H1 (cell line): ENCODE measurements around the gene STIMATE.

Experiments used
- ATF3 ChIP-seq: IDR thresholded peaks from 2 replicates; pipeline ENCODE4 v1.6.1; 2011; ENCODE audit warnings: low read depth, mild to moderate bottlenecking, low read length; ENCODE audit not compliant: insufficient read depth
- CTCF ChIP-seq, 3 experiments: IDR thresholded peaks; 1 replicate in 2 of 3; 2 replicates in 1 of 3; pipeline versions ENCODE4 v1.5.1 to v1.6.1; 2011; ENCODE audit warnings: low read length in 3 of 3, mild to moderate bottlenecking in 3 of 3, inconsistent platforms in 2 of 3, low read depth in 1 of 3, moderate library complexity in 1 of 3; ENCODE audit not compliant: insufficient read depth in 1 of 3; ENCODE audit errors: control extremely low read depth in 1 of 3
- POLR2A ChIP-seq, 2 experiments: IDR thresholded peaks; 1 replicate in 1 of 2; 2 replicates in 1 of 2; pipeline ENCODE4 v1.6.1; 2011; ENCODE audit warnings: low read depth in 2 of 2, low read length in 2 of 2, mild to moderate bottlenecking in 2 of 2; ENCODE audit errors: control extremely low read depth in 1 of 2
- SIX5 ChIP-seq: IDR thresholded peaks from 2 replicates; pipeline ENCODE4 v1.6.1; 2011; ENCODE audit warnings: mild to moderate bottlenecking, low read depth, low read length

GRCh38 chr3:52871761-52872160 is 25.6 kb downstream of the STIMATE start:
- TF ChIP-seq SIX5 (no peak), POLR2A (IDR thresholded peaks at IDR 0.05; ENCODE audit: control extremely low read depth in 1 of 2, low read depth in 2 of 2, low read length in 2 of 2) (no peak), CTCF (IDR thresholded peaks at IDR 0.05; ENCODE audit: control extremely low read depth in 1 of 3, insufficient read depth in 1 of 3, low read depth in 1 of 3, low read length in 3 of 3) (no peak), ATF3 (no peak)
